NCI-H2107 treated with DMSO at 0.1 percent for 48 hours (cell line): Measurements from ENCODE around the gene NSUN3.
"Not testable (repeated sequence)": the region's sequence is repeated elsewhere in the genome, so short reads cannot be mapped to it uniquely, and the experiment has no call there.

Experiments
- DNase-seq: peaks from one replicate; lab custom pipeline; 2025; ENCODE audit not compliant: unreplicated experiment; lab: John Stamatoyannopoulos, UW

The NSUN3 gene

GRCh38 chr3:94066506-94067500 lies 3.9 kb downstream of the NSUN3 start:
- DNase-seq = no peak

- DNase-seq = peak; percentile 32
Observed at GRCh38 chr3:94069194-94069813, 6.4 kb downstream of the NSUN3 start.

GRCh38 chr3:94070341-94070911 lies 7.6 kb downstream of the NSUN3 start:
- no peak for DNase-seq

GRCh38 chr3:94071713-94072284 lies 8.9 kb downstream of the NSUN3 start:
- no peak for DNase-seq

GRCh38 chr3:94076055-94076454 lies 13.2 kb downstream of the NSUN3 start:
- DNase-seq = no peak

GRCh38 chr3:94080552-94080951 lies 17.7 kb downstream of the NSUN3 start:
- peak; percentile 16 for DNase-seq

- DNase-seq = no peak
Observed at GRCh38 chr3:94081884-94082283, 19.0 kb downstream of the NSUN3 start.

GRCh38 chr3:94082391-94082937 lies 19.6 kb downstream of the NSUN3 start:
- DNase-seq = peak; percentile 88

- DNase-seq = no peak
Observed at GRCh38 chr3:94083261-94083660, 20.4 kb downstream of the NSUN3 start.

GRCh38 chr3:94089126-94089525 lies 26.3 kb downstream of the NSUN3 start:
- DNase-seq = no peak

GRCh38 chr3:94092086-94092485 lies 29.2 kb downstream of the NSUN3 start:
- DNase-seq = no peak

GRCh38 chr3:94093151-94093550 lies 30.3 kb downstream of the NSUN3 start:
- no peak for DNase-seq

- no peak for DNase-seq
Observed at GRCh38 chr3:94095111-94095510, 32.2 kb downstream of the NSUN3 start.

GRCh38 chr3:94098452-94098851 lies 35.6 kb downstream of the NSUN3 start:
- no peak for DNase-seq

- no peak for DNase-seq
Observed at GRCh38 chr3:94099311-94099710, 36.5 kb downstream of the NSUN3 start.

GRCh38 chr3:94101860-94102259 lies 39.0 kb downstream of the NSUN3 start:
- DNase-seq = no peak

- DNase-seq = no peak
Observed at GRCh38 chr3:94106268-94106667, 43.4 kb downstream of the NSUN3 start.

GRCh38 chr3:94110232-94110631 lies 47.4 kb downstream of the NSUN3 start:
- DNase-seq = not testable (repeated sequence)

GRCh38 chr3:94110854-94111253 lies 48.0 kb downstream of the NSUN3 start:
- no peak for DNase-seq

GRCh38 chr3:94114666-94115065 lies 51.8 kb downstream of the NSUN3 start:
- no peak for DNase-seq

- DNase-seq = no peak
Observed at GRCh38 chr3:94115482-94115881, 52.6 kb downstream of the NSUN3 start.
